Glutamatergic neuron (in vitro differentiated cells): ENCODE results near the gene TCF12. TPM values are rescaled to one million over a fixed set of nuclear protein-coding genes. Genes with fewer than 3 reads are reported as not detected.

Experiments used
- DNase-seq: peaks from one replicate; pipeline ENCODE4 v3.0.0; 2022
- H3K27ac Mint-ChIP-seq: one replicate; pipeline ENCODE4 v1.8.0; 2020; ENCODE audit warnings: mild to moderate bottlenecking, mixed read lengths, inconsistent platforms; ENCODE audit not compliant: unreplicated experiment
- H3K27me3 Mint-ChIP-seq: one replicate; pipeline ENCODE4 v1.8.0; 2020; ENCODE audit warnings: mild to moderate bottlenecking, moderate library complexity, mixed read lengths, inconsistent platforms; ENCODE audit not compliant: unreplicated experiment
- H3K36me3 Mint-ChIP-seq: one replicate; pipeline ENCODE4 v1.8.0; 2020; ENCODE audit warnings: mild to moderate bottlenecking, mixed read lengths, inconsistent platforms; ENCODE audit not compliant: unreplicated experiment
- H3K4me1 Mint-ChIP-seq: one replicate; pipeline ENCODE4 v1.8.0; 2020; ENCODE audit warnings: mild to moderate bottlenecking, low read depth, mixed read lengths, inconsistent platforms; ENCODE audit not compliant: unreplicated experiment
- H3K4me3 Mint-ChIP-seq: one replicate; pipeline ENCODE4 v1.8.0; 2020; ENCODE audit warnings: mild to moderate bottlenecking, mixed read lengths, inconsistent platforms; ENCODE audit not compliant: unreplicated experiment
- H3K9me3 Mint-ChIP-seq: one replicate; pipeline ENCODE4 v1.8.0; 2020; ENCODE audit warnings: mild to moderate bottlenecking, moderate library complexity, mixed read lengths, inconsistent platforms; ENCODE audit not compliant: unreplicated experiment
- CTCF ChIP-seq: fragments of 200-600 bp; sonication (generic); IDR thresholded peaks from one replicate; pipeline ENCODE4 v1.5.0; 2021; ENCODE audit not compliant: partially characterized antibody, unreplicated experiment
- total RNA-seq: library from RNA; stranded (reverse); fragmentation: NEBNext Ultra II Directional; extraction: Animal tissue kit (Norgen Biotek cat#: 25700); gene quantifications from one replicate; pipeline ENCODE4 v1.2.1, GENCODE V29; 2021; ENCODE audit not compliant: unreplicated experiment

The TCF12 gene
- total RNA-seq, 1 donor from 2014 or later = 140 TPM

GRCh38 chr15:57312318-57313133, 394.1 kb downstream of the TCF12 start:
- no peaks in the 10 kb centered on the region for H3K27me3 Mint-ChIP-seq
- peaks cover 3% of the 10 kb centered on the region for H3K4me1 Mint-ChIP-seq
- H3K9me3 Mint-ChIP-seq = peaks cover 2% of the 10 kb centered on the region
- DNase-seq = no peak
- no peak overlapping the region for H3K27ac Mint-ChIP-seq
- no peak overlapping the region for H3K4me3 Mint-ChIP-seq
- H3K36me3 Mint-ChIP-seq = no peaks in the 10 kb centered on the region
- TF ChIP-seq CTCF = no peak

- H3K27me3 Mint-ChIP-seq = no peaks in the 10 kb centered on the region
- H3K9me3 Mint-ChIP-seq = peaks cover 2% of the 10 kb centered on the region
- TF ChIP-seq CTCF = no peak
- DNase-seq = no peak
- no peak overlapping the region for H3K4me3 Mint-ChIP-seq
- no peak overlapping the region for H3K27ac Mint-ChIP-seq
- peaks cover 2% of the 10 kb centered on the region for H3K4me1 Mint-ChIP-seq
- H3K36me3 Mint-ChIP-seq = no peaks in the 10 kb centered on the region
Measured at GRCh38 chr15:57313134-57313483, 394.7 kb downstream of the TCF12 start.

GRCh38 chr15:57314221-57314620, 395.8 kb downstream of the TCF12 start:
- Mint-ChIP-seq H3K27me3 (peaks cover 2% of the 10 kb centered on the region), H3K4me3 (no peak overlapping the region), H3K36me3 (no peaks in the 10 kb centered on the region), H3K27ac (no peak overlapping the region), H3K9me3 (peaks cover 2% of the 10 kb centered on the region), H3K4me1 (no peaks in the 10 kb centered on the region)
- no peak for DNase-seq
- no peak for TF ChIP-seq CTCF

GRCh38 chr15:57316451-57316850, 398.0 kb downstream of the TCF12 start:
- H3K36me3 Mint-ChIP-seq = no peaks in the 10 kb centered on the region
- no peak for DNase-seq
- peaks cover 2% of the 10 kb centered on the region for H3K27me3 Mint-ChIP-seq
- TF ChIP-seq CTCF = no peak
- peaks cover 2% of the 10 kb centered on the region for H3K9me3 Mint-ChIP-seq
- H3K4me3 Mint-ChIP-seq = no peak overlapping the region
- no peak overlapping the region for H3K27ac Mint-ChIP-seq
- H3K4me1 Mint-ChIP-seq = peaks cover 3% of the 10 kb centered on the region

GRCh38 chr15:57319226-57319918, 400.9 kb downstream of the TCF12 start:
- Mint-ChIP-seq H3K36me3 (no peaks in the 10 kb centered on the region), H3K4me1 (peaks cover 8% of the 10 kb centered on the region), H3K27ac (no peak overlapping the region), H3K4me3 (no peak overlapping the region), H3K9me3 (peaks cover 2% of the 10 kb centered on the region), H3K27me3 (peaks cover 2% of the 10 kb centered on the region)
- DNase-seq = no peak
- no peak for TF ChIP-seq CTCF
